GM19467 (cell line): ENCODE data around the gene STRIP1.

Source experiments
- ATAC-seq: cut with Tn5 transposase; IDR thresholded peaks from one replicate; pipeline ENCODE4 v1.9.1; 2021; ENCODE audit warnings: mild to moderate bottlenecking, moderate library complexity; ENCODE audit not compliant: unreplicated experiment

STRIP1 gene

DNA sequence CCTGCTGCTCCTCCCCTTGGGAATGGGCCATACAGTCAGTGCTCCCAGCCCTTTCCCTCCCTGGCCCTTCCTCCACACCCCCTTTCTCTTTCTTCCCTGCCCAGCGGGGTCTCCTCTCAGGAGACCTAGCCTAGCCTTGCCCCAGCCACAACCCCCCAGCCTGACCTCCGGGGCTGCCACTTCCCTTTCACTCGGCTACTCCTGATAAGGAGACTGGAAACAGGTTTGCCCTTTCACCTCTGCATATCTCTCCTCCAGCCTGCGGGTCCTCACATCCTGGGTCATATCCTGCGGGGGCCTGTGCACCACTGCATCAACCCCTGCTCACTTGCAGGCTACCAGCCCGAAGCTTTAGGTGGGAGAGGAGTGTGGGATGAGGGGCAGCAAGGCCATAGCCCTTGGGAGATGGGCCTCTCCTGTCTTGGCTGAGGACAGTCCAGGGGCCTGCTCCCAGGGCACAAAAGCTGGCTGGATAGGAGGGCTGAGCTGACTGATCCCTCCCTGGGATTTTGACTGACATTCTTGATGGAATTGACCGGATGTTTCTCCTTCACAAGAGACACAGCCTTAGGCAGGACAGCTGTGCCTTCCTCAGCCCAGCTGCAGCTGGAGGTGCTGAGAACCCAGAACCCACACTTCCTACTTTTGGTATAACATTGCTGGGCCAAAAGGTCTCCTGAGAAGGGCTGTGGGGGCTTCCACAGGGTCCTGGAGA, 55.3 kb downstream of the STRIP1 start:
- ATAC-seq: no peak

DNA sequence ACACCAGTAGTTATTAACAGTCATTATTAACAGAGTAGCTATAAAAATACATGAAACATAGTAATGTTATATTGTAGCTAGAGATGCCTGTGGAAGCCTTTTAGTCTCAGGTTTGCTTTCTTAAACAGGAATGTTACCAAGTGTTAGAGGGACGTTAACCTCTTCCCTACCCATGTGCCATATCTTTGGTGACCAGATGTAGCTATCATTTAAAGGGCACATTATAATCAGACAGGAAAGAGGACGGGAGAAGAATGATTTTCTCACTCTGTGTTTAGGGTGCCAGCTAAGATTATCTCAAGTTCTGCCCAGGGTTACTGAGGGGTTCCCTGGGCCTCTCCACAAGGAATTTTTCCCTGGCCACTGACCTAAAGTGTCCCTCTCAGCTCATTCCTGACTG, 57.0 kb downstream of the STRIP1 start:
- ATAC-seq: no peak

- ATAC-seq: no peak
These were observed 57.4 kb downstream of the STRIP1 start for GRCh38 chr1:110091791-110092190.

- ATAC-seq: no peak
These were observed 58.6 kb downstream of the STRIP1 start for GRCh38 chr1:110092991-110093390.

DNA sequence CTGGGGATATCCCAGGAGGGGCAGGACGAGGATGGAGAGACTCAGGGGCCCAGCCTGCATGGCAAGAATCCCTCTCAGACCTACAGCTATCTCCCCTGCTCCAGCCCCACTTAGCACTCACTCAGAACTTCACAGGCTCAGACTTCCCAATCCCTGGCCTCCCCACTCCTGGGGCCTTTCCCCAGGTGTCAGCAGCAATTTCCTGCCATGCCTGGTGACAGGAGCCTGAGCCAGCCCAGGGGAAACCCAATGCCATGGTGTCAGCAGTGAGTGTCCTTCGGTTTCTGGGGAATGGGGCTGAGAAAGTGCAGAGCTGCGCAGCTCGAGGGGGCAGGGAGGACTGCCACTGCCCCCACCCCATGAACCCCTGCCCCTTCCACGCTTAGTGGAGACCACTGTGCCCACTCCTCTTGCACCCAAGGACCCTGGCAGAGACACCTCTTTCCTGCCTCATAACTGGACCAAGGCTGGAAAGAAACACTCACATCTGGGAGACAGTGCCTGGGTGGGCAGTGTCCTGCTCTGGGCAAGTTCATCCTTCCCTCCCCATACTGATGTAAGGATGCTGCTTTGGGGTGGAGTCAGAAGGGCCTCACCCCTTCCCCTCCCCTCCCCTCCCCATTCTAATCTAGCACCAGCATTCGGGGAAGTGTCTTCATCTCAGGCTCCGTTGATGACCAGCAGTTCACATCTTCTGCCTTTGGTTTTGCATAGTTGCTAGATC, 60.7 kb downstream of the STRIP1 start:
- no peak for ATAC-seq

- no peak for ATAC-seq
These were observed 63.2 kb downstream of the STRIP1 start for GRCh38 chr1:110097507-110098221.

GRCh38 chr1:110098222-110099026, 64.0 kb downstream of the STRIP1 start:
- no peak for ATAC-seq

- ATAC-seq: no peak
These were observed 65.9 kb downstream of the STRIP1 start for GRCh38 chr1:110100335-110100734.

DNA sequence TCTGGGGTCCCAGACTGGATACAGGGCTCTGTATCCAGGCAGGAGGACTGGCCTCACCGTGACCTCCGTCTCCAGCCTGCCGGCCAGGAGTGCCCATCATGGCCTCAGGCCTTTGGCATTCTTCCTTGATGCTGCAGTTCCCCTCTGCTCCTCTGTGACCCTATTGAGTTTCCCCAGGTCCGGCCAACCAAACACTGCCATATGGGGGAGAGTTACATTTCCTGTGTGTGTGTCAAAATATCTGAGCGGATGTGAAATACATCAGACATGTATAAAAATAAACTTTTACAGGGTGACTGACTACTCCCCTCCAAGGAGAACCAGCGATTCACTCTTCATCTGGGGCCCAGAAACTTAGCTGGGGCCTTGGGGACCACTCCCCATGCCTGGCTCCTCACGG, 67.7 kb downstream of the STRIP1 start:
- ATAC-seq: no peak
